Measurements from ENCODE around the gene PID1.

- TF ChIP-seq POLR2A (IDR thresholded peaks at IDR 0.05), result no peak
- TF ChIP-seq, protein P1, sequence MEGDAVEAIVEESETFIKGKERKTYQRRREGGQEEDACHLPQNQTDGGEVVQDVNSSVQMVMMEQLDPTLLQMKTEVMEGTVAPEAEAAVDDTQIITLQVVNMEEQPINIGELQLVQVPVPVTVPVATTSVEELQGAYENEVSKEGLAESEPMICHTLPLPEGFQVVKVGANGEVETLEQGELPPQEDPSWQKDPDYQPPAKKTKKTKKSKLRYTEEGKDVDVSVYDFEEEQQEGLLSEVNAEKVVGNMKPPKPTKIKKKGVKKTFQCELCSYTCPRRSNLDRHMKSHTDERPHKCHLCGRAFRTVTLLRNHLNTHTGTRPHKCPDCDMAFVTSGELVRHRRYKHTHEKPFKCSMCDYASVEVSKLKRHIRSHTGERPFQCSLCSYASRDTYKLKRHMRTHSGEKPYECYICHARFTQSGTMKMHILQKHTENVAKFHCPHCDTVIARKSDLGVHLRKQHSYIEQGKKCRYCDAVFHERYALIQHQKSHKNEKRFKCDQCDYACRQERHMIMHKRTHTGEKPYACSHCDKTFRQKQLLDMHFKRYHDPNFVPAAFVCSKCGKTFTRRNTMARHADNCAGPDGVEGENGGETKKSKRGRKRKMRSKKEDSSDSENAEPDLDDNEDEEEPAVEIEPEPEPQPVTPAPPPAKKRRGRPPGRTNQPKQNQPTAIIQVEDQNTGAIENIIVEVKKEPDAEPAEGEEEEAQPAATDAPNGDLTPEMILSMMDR (IDR thresholded peaks at IDR 0.05), result no peak
These were observed 169.8 kb downstream of the PID1 start for GRCh38 chr2:229101314-229101713.
